Measurements from ENCODE around the gene PITRM1.
A peak's percentile ranks its signal among the peaks of the same experiment; 100 is the strongest.

PITRM1 gene

GRCh38 chr10:3136763-3137611 is 35.6 kb downstream of the PITRM1 start:
- DNase-seq, result no peak

GRCh38 chr10:3136336-3136735 is 36.2 kb downstream of the PITRM1 start:
- DNase-seq, result no peak

DNA sequence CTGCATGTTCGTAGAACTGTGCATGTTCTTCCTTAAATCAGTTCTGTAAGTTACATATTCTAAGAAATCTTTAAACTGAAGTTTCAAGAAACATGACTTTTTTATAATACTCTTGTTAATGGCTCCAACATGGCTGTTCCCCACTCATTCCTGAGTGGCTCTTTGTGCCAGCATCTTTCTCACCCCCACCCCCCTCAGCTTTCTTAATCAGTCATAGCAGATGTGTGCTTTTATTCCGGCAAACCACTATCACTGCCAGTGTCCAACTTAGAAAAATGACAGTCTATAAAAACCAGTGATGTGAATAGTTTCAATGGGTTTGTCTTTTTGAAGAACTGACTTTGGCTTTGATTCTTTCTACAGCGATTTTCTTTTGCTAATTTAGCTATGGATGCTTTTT is 37.6 kb downstream of the PITRM1 start:
- DNase-seq, result no peak

- no peak for DNase-seq
Measured at GRCh38 chr10:3133948-3134347, 38.6 kb downstream of the PITRM1 start.

DNA sequence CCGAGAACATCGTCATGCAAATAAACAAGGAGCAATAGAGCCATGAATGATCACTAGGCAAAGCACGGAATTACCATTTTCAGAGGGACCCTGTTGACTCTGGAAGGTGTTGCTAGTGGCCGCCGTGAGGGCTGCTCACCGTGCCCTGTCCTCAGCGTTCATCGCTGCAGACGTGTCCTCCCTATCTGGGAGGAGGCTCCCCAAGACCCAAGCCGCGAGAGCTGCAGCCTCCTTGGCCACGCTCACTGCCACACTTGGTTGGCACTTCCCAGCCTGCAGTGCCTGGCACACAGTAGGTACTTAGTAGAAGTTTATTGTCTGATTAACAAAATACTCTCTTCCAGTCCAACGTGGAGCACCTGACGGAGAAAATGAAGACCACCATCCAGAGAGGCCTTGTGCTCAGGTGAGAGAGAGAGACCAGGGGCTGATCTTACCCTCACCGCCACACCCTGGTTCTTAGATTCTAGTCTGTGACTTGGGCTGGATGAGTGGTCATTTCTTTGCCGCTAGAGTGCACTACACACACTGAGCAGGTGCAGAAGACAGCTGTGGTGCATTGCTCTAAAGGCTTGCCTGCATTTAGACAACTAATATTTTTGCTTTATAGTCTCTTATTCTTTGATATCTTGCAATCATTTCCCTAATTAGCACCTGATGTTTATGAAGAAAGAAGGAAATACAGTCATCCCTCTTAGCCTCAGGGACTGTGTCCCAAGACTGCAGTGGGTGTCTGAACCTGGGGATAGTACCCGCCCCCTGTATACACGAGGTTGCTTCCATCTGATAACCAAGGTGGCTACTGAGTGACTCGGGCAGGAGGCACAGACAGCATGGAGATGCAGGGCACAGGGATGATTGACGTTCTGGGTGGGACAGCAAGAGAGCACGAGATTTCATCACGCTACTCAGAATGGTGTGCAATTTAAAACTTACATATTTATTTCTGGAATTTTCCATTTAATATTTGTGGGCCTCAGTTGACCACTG is 40.3 kb downstream of the PITRM1 start:
- peak; percentile 15 for DNase-seq

DNA sequence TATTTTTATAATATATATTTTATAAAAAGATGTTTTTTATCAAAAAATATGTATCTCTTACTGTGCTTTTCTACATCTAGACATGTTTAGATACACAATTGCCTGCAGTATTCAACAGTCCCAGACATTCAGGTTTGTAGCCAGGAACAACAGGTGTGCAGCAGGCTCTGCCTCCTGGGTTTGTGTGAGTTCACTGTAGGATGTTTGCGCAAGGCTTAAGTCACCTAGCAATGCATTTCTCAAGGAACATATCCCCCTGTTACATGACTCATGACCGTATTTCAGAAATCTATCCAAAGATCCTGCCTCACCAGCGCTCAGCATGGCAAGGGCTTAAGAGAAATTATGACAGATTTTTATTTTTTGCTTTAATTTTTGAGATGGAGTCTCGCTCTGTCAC is 41.5 kb downstream of the PITRM1 start:
- DNase-seq, result peak; percentile 96

DNA sequence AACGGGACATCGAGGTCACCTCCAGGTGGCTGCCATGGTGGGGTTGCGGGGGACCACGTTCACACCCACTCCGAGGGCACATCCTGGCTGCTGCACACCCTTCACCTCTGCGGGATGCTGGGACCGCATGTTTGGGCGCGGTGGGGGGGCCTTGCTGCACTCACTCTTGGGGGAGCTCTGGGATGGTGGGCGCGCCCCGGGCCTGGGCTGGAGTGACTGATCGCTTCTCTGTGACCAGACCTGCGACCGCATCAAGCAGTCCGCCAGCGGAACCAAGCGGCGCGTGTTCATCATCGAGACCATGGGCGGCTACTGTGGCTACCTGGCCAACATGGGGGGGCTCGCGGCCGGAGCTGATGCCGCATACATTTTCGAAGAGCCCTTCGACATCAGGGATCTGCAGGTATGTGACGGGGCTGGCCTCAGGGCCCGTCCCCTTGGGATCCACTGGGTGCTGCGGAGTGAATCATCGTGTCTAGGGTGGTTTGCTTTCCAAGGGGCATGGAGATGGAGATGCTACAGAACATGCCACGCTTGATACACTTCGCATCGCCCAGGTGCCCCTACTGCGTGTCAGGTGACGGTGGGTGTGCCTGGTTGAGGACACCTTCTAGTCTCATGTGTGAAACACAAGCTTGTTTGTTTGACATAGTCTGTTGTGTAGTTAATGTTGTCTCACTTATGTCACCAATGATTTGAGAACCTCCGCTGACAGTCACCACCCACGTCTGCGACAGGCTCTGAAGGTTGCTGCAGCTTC is 42.8 kb downstream of the PITRM1 start:
- peak; percentile 20 for DNase-seq

DNA sequence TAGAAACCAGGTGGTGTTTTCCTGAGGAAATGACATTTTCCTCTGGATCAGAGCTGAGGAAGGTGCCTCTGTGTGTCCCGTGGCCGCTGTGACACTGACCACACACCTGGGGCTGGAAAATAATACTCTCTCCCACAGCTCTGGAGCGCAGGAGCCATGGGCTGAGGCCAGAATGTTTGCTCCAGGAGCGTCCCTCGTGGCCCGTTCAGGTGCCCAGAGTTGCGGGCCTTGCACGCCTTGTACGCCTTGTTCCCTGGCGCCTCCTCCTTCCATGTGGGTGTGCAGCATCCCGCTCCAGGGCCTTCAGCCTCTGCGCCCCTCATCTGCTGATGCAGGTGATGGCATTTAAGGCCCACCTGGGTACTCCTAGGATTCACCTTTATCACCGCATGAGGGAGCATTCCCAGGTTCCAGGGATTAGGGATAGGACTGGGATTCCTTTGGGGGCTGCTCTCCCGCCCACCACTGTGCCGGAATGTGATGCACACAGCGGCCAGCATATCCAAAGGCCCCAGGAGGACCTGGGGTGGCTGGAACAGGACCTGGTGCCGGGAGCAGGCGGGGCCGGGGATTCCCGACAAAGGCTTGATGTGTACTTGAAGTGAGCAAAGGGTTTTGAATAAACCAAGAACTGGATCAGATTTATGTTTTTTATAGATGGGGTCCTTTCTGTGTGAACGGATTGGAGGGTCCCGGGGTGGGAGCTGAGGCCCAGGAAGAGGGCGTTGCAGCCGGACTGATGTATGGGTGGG is 44.0 kb downstream of the PITRM1 start:
- DNase-seq, result no peak

- DNase-seq, result no peak
Measured at GRCh38 chr10:3127921-3128320, 44.7 kb downstream of the PITRM1 start.

DNA sequence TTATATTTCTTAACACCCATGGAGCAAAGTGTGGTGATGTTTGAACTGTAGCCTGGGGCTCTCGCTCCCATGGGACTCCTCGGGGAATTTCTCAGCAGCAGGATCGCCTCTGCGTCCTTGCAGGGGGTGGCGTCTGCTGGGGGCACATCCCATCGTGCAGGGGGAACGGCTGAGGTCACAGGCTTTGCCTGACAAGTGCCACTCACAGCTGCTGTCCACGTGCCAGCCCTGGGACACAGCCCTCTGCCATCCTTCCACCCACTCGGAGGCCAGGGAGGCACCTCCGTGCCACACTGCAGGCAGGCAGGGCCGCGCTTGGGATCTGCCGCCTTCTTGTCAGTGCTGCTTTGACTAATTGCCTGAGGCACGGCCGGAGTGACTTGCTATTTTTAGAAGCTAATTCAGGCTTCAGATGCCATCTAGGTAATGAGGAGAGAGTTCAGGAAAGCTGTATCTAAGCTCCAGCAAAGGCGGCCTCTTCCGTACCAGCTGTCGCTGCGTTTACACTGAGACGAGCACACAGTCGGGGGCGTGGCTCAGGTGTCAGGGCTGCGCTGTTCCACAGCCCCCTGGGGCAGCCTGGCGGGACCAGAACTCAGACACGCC is 45.7 kb downstream of the PITRM1 start:
- peak; percentile 94 for DNase-seq

- DNase-seq, result peak; percentile 30
Measured at GRCh38 chr10:3126249-3126648, 46.3 kb downstream of the PITRM1 start.

DNA sequence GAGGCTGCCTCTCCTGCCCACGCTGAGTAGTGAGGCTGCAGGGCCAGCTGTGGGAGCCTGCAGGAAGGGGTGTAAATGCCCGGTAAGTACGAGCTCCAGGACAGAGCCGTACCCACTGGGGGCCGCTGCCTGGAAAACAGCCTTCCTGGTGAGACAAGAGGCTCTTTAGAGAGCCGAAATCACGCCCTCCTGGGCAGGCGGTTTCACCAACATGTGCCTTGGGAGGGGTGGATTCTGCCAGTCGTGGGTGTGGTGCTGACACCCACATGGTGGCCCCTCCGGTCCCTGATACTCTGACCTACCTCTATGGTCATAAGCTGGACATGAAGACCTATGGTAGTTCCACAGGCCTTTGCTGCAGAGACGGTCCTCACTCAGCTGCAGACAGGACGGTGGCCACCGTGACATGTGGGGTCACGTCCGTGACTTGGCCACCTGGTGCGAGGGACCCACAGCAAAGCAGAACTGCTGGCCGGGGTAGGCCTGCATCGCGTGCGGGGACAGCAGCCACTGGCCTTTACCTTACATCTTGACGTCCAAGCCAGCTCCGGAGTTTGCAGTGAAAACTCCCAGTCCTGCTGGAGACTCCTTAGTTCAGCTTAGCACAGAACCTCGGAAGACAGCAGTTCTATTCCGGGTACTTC is 46.9 kb downstream of the PITRM1 start:
- no peak for DNase-seq

- DNase-seq, result no peak
Measured at GRCh38 chr10:3124412-3125175, 48.0 kb downstream of the PITRM1 start.

GRCh38 chr10:3123571-3124411 is 48.8 kb downstream of the PITRM1 start:
- DNase-seq, result no peak

DNA sequence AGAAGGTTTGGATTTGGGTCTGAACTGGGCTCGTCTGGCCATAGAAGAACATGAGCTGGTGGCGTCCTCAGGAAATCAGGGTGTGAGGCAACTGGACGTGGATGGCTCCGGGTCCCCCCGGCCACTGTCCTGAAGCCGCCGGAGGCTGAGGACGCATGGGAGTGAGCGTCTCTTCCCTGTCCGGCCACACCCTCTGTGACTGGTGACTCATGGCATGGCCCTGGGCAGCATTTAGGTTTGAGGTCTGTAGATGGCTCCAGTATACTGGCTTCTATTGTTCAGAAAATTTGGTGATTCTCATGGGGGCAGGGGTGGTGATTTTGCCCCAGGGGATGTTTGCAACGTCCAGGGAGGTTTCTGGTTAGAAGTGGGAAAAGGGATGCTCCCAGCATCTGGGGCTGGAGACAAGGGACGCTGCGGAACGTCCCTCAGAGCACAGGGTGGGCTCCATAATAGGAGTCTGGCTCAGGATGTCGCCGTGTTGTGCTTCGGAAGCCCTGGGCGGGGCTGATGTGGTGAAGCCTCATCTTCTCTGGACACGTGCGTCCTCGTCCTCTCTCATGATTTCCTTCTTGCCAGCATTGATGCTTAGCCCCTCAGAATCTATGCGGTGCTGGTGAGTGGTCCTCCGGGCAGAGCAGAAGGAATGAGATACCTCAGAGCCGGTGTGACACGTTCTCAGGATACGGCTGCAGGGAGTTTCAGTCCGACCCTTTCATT is 49.9 kb downstream of the PITRM1 start:
- DNase-seq, result no peak

GRCh38 chr10:3122034-3122433 is 50.5 kb downstream of the PITRM1 start:
- no peak for DNase-seq

DNA sequence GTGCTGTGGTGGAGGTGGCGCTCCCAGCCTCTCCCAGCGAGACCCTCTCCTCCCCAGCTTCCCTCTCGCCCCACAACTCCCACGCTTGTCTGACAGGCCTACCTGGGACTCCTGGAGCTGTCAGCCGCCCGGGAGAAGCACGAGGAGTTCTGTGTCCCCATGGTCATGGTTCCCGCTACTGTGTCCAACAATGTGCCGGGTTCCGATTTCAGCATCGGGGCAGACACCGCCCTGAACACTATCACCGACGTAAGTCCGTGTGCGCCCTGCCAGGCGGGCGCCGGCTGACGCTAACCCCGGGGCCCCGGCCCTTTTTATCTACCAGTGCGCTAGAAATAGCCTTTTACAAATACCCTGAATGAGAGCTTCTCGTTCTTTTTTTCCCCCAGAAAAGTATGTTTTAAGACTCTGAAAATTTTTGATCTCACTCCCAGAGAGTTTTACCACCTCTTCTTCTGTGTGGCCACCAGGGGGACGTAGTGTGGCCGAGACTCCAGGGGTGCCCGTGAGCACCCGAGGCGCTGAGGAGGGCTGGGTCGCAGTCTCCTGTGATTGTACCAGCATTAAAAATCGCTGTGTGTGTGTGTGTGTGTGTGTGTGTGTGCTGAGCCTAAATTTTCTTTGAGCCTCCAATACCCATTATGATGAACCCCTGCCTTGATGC is 52.7 kb downstream of the PITRM1 start:
- DNase-seq, result peak; percentile 57

GRCh38 chr10:3118641-3119091 is 53.9 kb downstream of the PITRM1 start:
- DNase-seq, result no peak
